WTC11 (cell line): ENCODE measurements around the gene LRRC58. TPM values are rescaled to one million over a fixed set of nuclear protein-coding genes. Genes with fewer than 3 reads are reported as not detected.
"Not testable (repeated sequence)": the region's sequence is repeated elsewhere in the genome, so short reads cannot be mapped to it uniquely, and the experiment has no call there.

Experiments used
- ATAC-seq: fragments of 200-7000 bp; cut with Tn5 transposase; 2 replicates; pipeline ENCODE4 v1.10.0; 2021; ENCODE audit warnings: mild to moderate bottlenecking, moderate library complexity
- CTCF ChIA-PET: fragments of 300-600 bp; sonication (Branson Sonifier 250); formaldehyde crosslinking; loops from one replicate; lab custom pipeline; 2021; ENCODE audit warnings: antibody characterized with exemption; lab: Charles Lee
- POLR2A ChIA-PET: fragments of 350-600 bp; sonication (Branson Sonifier 250); formaldehyde crosslinking; loops from one replicate; lab custom pipeline; 2021; ENCODE audit warnings: antibody characterized with exemption; lab: Charles Lee
- DNase-seq: peaks from one replicate; pipeline ENCODE4 v3.0.0; 2021; ENCODE audit warnings: low spot score
- H3K27ac Mint-ChIP-seq: 2 replicates; pipeline ENCODE4 v1.8.0; 2021; ENCODE audit warnings: mixed read lengths
- H3K27me3 Mint-ChIP-seq: 2 replicates; pipeline ENCODE4 v1.8.0; 2021; ENCODE audit warnings: low read depth, mild to moderate bottlenecking, moderate library complexity, mixed read lengths
- H3K36me3 Mint-ChIP-seq: 2 replicates; pipeline ENCODE4 v1.8.0; 2021; ENCODE audit warnings: mixed read lengths
- H3K4me1 Mint-ChIP-seq: 2 replicates; pipeline ENCODE4 v1.8.0; 2022; ENCODE audit warnings: mixed read lengths
- H3K4me3 Mint-ChIP-seq: 2 replicates; pipeline ENCODE4 v1.8.0; 2021; ENCODE audit warnings: mild to moderate bottlenecking, moderate library complexity, mixed read lengths
- H3K9me3 Mint-ChIP-seq: 2 replicates; pipeline ENCODE4 v1.8.0; 2021; ENCODE audit warnings: mixed read lengths
- ARID4B ChIP-seq: sonication (generic); formaldehyde crosslinking; IDR thresholded peaks from 2 replicates; pipeline ENCODE4 v1.8.0; 2023; ENCODE audit warnings: missing genetic modification reagents, mild to moderate bottlenecking, borderline replicate concordance
- E2F1 ChIP-seq: sonication (generic); formaldehyde crosslinking; IDR thresholded peaks from 2 replicates; pipeline ENCODE4 v1.8.0; 2022; ENCODE audit warnings: mild to moderate bottlenecking, missing genetic modification reagents
- EMX1 ChIP-seq: fragments of 250-450 bp; sonication (Bioruptor Pico); IDR thresholded peaks from 2 replicates; pipeline ENCODE4 v1.8.0; 2021; ENCODE audit warnings: mild to moderate bottlenecking
- ERG ChIP-seq: fragments of 250-450 bp; sonication (Bioruptor Pico); IDR thresholded peaks from 2 replicates; pipeline ENCODE4 v1.8.0; 2021; ENCODE audit warnings: mild to moderate bottlenecking
- ETV6 ChIP-seq: sonication (generic); formaldehyde crosslinking; IDR thresholded peaks from 2 replicates; pipeline ENCODE4 v1.8.1; 2022; ENCODE audit warnings: mild to moderate bottlenecking, missing genetic modification reagents
- GRHL2 ChIP-seq: fragments of 250-450 bp; sonication (Bioruptor Pico); IDR thresholded peaks from 2 replicates; pipeline ENCODE4 v1.8.0; 2022; ENCODE audit warnings: mild to moderate bottlenecking, moderate library complexity; ENCODE audit not compliant: insufficient replicate concordance, severe bottlenecking
- HMGA2 ChIP-seq: fragments of 250-450 bp; sonication (Bioruptor Pico); IDR thresholded peaks from 2 replicates; pipeline ENCODE4 v1.4.0; 2021; ENCODE audit warnings: mild to moderate bottlenecking, moderate library complexity
- IRF1 ChIP-seq: sonication (generic); formaldehyde crosslinking; IDR thresholded peaks from 2 replicates; pipeline ENCODE4 v1.8.0; 2023; ENCODE audit warnings: missing genetic modification reagents
- MYBL2 ChIP-seq: sonication (generic); formaldehyde crosslinking; IDR thresholded peaks from 2 replicates; pipeline ENCODE4 v1.8.1; 2023; ENCODE audit warnings: mild to moderate bottlenecking, moderate library complexity, missing genetic modification reagents
- NFE2L1 ChIP-seq: sonication (generic); formaldehyde crosslinking; IDR thresholded peaks from 2 replicates; pipeline ENCODE4 v1.8.1; 2023; ENCODE audit warnings: missing genetic modification reagents
- NR1H2 ChIP-seq: sonication (generic); formaldehyde crosslinking; IDR thresholded peaks from 2 replicates; pipeline ENCODE4 v1.9.0; 2021; ENCODE audit warnings: mild to moderate bottlenecking, moderate library complexity, missing genetic modification reagents
- TCF7 ChIP-seq: sonication (generic); formaldehyde crosslinking; IDR thresholded peaks from 2 replicates; pipeline ENCODE4 v1.8.0; 2022; ENCODE audit warnings: mild to moderate bottlenecking, low read depth, missing genetic modification reagents, moderate library complexity
- TEAD4 ChIP-seq: sonication (generic); formaldehyde crosslinking; IDR thresholded peaks from 2 replicates; pipeline ENCODE4 v1.8.0; 2022; ENCODE audit warnings: mild to moderate bottlenecking, missing genetic modification reagents
- ZNF138 ChIP-seq: sonication (generic); formaldehyde crosslinking; conservative IDR thresholded peaks from 2 replicates; pipeline ENCODE4 v1.8.1; 2022; ENCODE audit warnings: mild to moderate bottlenecking, moderate library complexity, missing genetic modification reagents
- ZNF263 ChIP-seq: sonication (generic); formaldehyde crosslinking; IDR thresholded peaks from 2 replicates; pipeline ENCODE4 v1.8.1; 2022; ENCODE audit warnings: low read depth, mild to moderate bottlenecking, moderate library complexity, missing genetic modification reagents
- ZNF281 ChIP-seq: sonication (generic); formaldehyde crosslinking; IDR thresholded peaks from 2 replicates; pipeline ENCODE4 v1.8.0; 2023; ENCODE audit warnings: mild to moderate bottlenecking, missing genetic modification reagents
- ZNF317 ChIP-seq: sonication (generic); formaldehyde crosslinking; IDR thresholded peaks from 2 replicates; pipeline ENCODE4 v1.8.1; 2023; ENCODE audit warnings: low read depth, mild to moderate bottlenecking, moderate library complexity, missing genetic modification reagents, borderline replicate concordance
- total RNA-seq: library from RNA; stranded (reverse); gene quantifications from 3 replicates; pipeline ENCODE4 v1.2.3, GENCODE V29; 2021

LRRC58 gene
- total RNA-seq, 1 experiment from 2014 or later: 15.1 TPM

DNA sequence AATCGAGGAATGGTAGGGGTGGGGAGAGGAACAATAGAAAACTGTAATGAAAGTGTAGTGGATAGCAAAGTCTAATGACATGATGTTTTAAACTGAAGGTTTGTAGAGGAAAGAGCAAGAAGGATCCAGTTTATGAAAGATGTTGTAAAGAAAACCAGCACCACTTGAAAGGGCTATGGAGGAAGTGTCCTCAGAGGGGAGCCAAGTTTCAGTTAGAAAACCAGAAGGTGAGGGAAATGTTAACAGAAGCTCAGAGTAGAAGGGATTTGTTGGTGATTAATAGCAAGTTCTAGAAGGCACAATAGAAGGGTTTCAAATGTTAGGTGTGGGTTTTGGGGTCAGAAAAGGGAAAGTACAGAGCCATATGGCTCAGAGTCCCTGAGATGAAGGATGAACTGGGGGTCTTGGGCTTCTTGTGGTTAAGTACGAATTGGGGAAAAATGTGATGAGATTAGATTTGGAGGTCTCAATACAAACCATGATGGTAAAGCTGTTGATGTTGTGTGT, 33.8 kb upstream of the LRRC58 start:
- Mint-ChIP-seq H3K27ac (no peak overlapping the region), H3K9me3 (peaks cover 23% of the 10 kb centered on the region), H3K4me3 (no peak overlapping the region)
- CTCF ChIA-PET: interaction anchor here (0.5 kb wide), 1 partner anchor 475 kb away, joined by 3 read pairs; no protein-coding TSS in a partner anchor
- no peak for TF ChIP-seq ZNF138 (CRISPR knock-in tag)
- no peak for TF ChIP-seq MYBL2 (CRISPR knock-in tag)
- TF ChIP-seq EMX1: no peak
- TF ChIP-seq ZNF281 (CRISPR knock-in tag): no peak
- TF ChIP-seq NR1H2: no peak
- TF ChIP-seq NFE2L1 (CRISPR knock-in tag): no peak
- TF ChIP-seq HMGA2: no peak
- TF ChIP-seq ZNF317: no peak
- no peak for TF ChIP-seq TCF7 (CRISPR knock-in tag)
- no peak for TF ChIP-seq IRF1
- no peak for TF ChIP-seq ETV6 (CRISPR knock-in tag)
- TF ChIP-seq, all 79 proteins: peak for 0
- Mint-ChIP-seq H3K36me3 (peaks cover 21% of the 10 kb centered on the region), H3K4me1 (peaks cover 3% of the 10 kb centered on the region; the same call in 1 of the 2 replicates), H3K27me3 (peaks cover 7% of the 10 kb centered on the region; the same call in 1 of the 2 replicates)
- no peak for DNase-seq
- no peak for ATAC-seq
- POLR2A ChIA-PET: no interaction called here

GRCh38 chr3:120381503-120381902, 32.3 kb upstream of the LRRC58 start:
- peaks cover 3% of the 10 kb centered on the region; the same call in 1 of the 2 replicates for H3K4me1 Mint-ChIP-seq
- CTCF ChIA-PET: no interaction called here
- H3K9me3 Mint-ChIP-seq: peaks cover 23% of the 10 kb centered on the region
- DNase-seq (no peak), ATAC-seq (no peak)
- peaks cover 7% of the 10 kb centered on the region; the same call in 1 of the 2 replicates for H3K27me3 Mint-ChIP-seq
- H3K36me3 Mint-ChIP-seq: peaks cover 21% of the 10 kb centered on the region
- no peak overlapping the region for H3K27ac Mint-ChIP-seq
- H3K4me3 Mint-ChIP-seq: no peak overlapping the region
- POLR2A ChIA-PET: no interaction called here
- TF ChIP-seq NR1H2 (no peak), GRHL2 (CRISPR knock-in tag) (no peak), E2F1 (CRISPR knock-in tag) (no peak), ETV6 (CRISPR knock-in tag) (no peak), ERG (CRISPR knock-in tag) (no peak), ZNF263 (no peak), TEAD4 (CRISPR knock-in tag) (no peak), ARID4B (CRISPR knock-in tag) (no peak)

GRCh38 chr3:120377948-120378347, 28.8 kb upstream of the LRRC58 start:
- CTCF ChIA-PET: interaction anchor here (1.4 kb wide), 1 partner anchor 39 kb away, joined by 4 read pairs; no protein-coding TSS in a partner anchor
- not testable (repeated sequence) for H3K27ac Mint-ChIP-seq, H3K4me3 Mint-ChIP-seq

More at GRCh38 chr3:120377948-120378347, 28.8 kb upstream of the LRRC58 start:
- DNase-seq, H3K4me1 Mint-ChIP-seq, POLR2A ChIA-PET, ATAC-seq, H3K27me3 Mint-ChIP-seq: not testable (repeated sequence)
- peaks cover 16% of the 10 kb centered on the region for H3K9me3 Mint-ChIP-seq
- H3K36me3 Mint-ChIP-seq: peaks cover 16% of the 10 kb centered on the region
